Measurements from ENCODE around the gene RGS10.

DNA sequence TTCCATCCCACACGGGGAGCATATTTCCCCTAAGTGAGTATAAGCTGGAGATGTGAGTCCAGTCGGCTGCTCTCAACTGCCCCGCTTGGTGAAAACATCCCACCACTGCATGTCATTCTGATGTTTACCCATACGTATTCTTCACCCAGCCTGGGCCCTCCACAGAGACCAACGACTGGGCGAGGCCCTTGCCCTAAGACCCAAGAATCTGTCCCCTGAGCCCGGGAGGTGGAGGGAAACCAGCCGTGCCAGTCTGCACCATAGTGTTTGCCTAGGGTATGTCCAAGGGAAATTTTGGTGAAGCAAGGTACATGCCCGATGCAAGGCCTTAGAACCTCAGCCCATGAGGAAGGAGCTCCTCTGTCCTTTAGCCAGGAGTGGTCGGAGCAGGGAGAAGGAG, 67.9 kb downstream of the RGS10 start:
- TF ChIP-seq POLR2AphosphoS5 (IDR thresholded peaks at IDR 0.05): no peak
- TF ChIP-seq, protein P1, sequence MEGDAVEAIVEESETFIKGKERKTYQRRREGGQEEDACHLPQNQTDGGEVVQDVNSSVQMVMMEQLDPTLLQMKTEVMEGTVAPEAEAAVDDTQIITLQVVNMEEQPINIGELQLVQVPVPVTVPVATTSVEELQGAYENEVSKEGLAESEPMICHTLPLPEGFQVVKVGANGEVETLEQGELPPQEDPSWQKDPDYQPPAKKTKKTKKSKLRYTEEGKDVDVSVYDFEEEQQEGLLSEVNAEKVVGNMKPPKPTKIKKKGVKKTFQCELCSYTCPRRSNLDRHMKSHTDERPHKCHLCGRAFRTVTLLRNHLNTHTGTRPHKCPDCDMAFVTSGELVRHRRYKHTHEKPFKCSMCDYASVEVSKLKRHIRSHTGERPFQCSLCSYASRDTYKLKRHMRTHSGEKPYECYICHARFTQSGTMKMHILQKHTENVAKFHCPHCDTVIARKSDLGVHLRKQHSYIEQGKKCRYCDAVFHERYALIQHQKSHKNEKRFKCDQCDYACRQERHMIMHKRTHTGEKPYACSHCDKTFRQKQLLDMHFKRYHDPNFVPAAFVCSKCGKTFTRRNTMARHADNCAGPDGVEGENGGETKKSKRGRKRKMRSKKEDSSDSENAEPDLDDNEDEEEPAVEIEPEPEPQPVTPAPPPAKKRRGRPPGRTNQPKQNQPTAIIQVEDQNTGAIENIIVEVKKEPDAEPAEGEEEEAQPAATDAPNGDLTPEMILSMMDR (IDR thresholded peaks at IDR 0.05): no peak
